Hepatocyte (in vitro differentiated cells): ENCODE measurements around the gene FAM149B1. TPM values are rescaled to one million over a fixed set of nuclear protein-coding genes. Genes with fewer than 3 reads are reported as not detected.

Experiments
- DNase-seq: peaks from one replicate; pipeline ENCODE4 v3.0.0-alpha.2; 2016; ENCODE audit warnings: low spot score
- H2AFZ ChIP-seq: fragments of 200-600 bp; sonication (generic); 2 replicates; pipeline ENCODE4 v1.6.0; 2016; ENCODE audit warnings: antibody characterized with exemption, mild to moderate bottlenecking
- H3K27ac ChIP-seq: fragments of 200-600 bp; sonication (generic); 2 replicates; pipeline ENCODE4 v1.5.1; 2016; ENCODE audit warnings: mild to moderate bottlenecking
- H3K27me3 ChIP-seq: fragments of 200-600 bp; sonication (generic); 2 replicates; pipeline ENCODE4 v1.6.1; 2016
- H3K36me3 ChIP-seq: fragments of 200-600 bp; sonication (generic); replicated peaks from 2 replicates; pipeline ENCODE4 v1.5.1; 2016; ENCODE audit warnings: low read depth; ENCODE audit not compliant: insufficient read depth
- H3K4me1 ChIP-seq: fragments of 200-600 bp; sonication (generic); 2 replicates; pipeline ENCODE4 v1.5.1; 2016; ENCODE audit warnings: mild to moderate bottlenecking, moderate library complexity; ENCODE audit not compliant: insufficient read depth
- H3K4me2 ChIP-seq: fragments of 200-600 bp; sonication (generic); 2 replicates; pipeline ENCODE4 v1.6.0; 2016
- H3K4me3 ChIP-seq: fragments of 200-600 bp; sonication (generic); 2 replicates; pipeline ENCODE4 v1.5.1; 2016; ENCODE audit warnings: mild to moderate bottlenecking
- H3K79me2 ChIP-seq: fragments of 200-600 bp; sonication (generic); 2 replicates; pipeline ENCODE4 v1.6.0; 2017; ENCODE audit warnings: mild to moderate bottlenecking
- H3K9me2 ChIP-seq: fragments of 200-600 bp; sonication (generic); replicated peaks from 2 replicates; pipeline ENCODE4 v1.6.0; 2017; ENCODE audit warnings: mild to moderate bottlenecking; ENCODE audit not compliant: insufficient read depth
- H3K9me3 ChIP-seq: fragments of 200-600 bp; sonication (generic); 2 replicates; pipeline ENCODE4 v1.5.1; 2016; ENCODE audit warnings: low read depth, mild to moderate bottlenecking
- H4K20me1 ChIP-seq: fragments of 200-600 bp; sonication (generic); 2 replicates; pipeline ENCODE4 v1.6.0; 2016; ENCODE audit warnings: mild to moderate bottlenecking; ENCODE audit not compliant: insufficient read depth, poor library complexity, severe bottlenecking
- EZH2 ChIP-seq: fragments of 200-600 bp; sonication (generic); IDR thresholded peaks from 2 replicates; pipeline ENCODE4 v1.6.1; 2016; ENCODE audit warnings: antibody characterized with exemption, mild to moderate bottlenecking, borderline replicate concordance
- EZH2phosphoT487 ChIP-seq: fragments of 200-600 bp; sonication (generic); IDR thresholded peaks from one replicate; pipeline ENCODE4 v1.6.1; 2018; ENCODE audit warnings: antibody characterized with exemption, mild to moderate bottlenecking, low read depth, moderate library complexity; ENCODE audit not compliant: unreplicated experiment, severe bottlenecking
- WGBS: methylation state at CpG from one replicate; pipeline ENCODE4 v1.1.6; 2016; ENCODE audit warnings: low lambda C conversion rate; ENCODE audit errors: missing lambda C conversion rate; 5-methylcytosine and 5-hydroxymethylcytosine counted together
- polyA plus RNA-seq: library from polyadenylated mRNA; unstranded; fragments of >200 nt; fragmentation: Nextera tagmentation; extraction: Ambion mirVana; gene quantifications from 2 replicates; pipeline ENCODE4 v1.2.1, GENCODE V29; 2016
- total RNA-seq: library from RNA; depleted of rRNA; stranded (reverse); fragments of >200 nt; gene quantifications from 2 replicates; pipeline ENCODE4 v1.2.3, GENCODE V29; 2014
- TF ChIP-seq, protein P1 (sequence below): fragments of 200-600 bp; sonication (generic); IDR thresholded peaks from 2 replicates; pipeline ENCODE4 v1.5.1; 2016; ENCODE audit warnings: antibody characterized with exemption, mild to moderate bottlenecking; ENCODE audit not compliant: poor library complexity

Gene FAM149B1
- total and polyA plus RNA-seq, 2 experiments from 2014 or later = 9.8 to 22.7 TPM

DNA sequence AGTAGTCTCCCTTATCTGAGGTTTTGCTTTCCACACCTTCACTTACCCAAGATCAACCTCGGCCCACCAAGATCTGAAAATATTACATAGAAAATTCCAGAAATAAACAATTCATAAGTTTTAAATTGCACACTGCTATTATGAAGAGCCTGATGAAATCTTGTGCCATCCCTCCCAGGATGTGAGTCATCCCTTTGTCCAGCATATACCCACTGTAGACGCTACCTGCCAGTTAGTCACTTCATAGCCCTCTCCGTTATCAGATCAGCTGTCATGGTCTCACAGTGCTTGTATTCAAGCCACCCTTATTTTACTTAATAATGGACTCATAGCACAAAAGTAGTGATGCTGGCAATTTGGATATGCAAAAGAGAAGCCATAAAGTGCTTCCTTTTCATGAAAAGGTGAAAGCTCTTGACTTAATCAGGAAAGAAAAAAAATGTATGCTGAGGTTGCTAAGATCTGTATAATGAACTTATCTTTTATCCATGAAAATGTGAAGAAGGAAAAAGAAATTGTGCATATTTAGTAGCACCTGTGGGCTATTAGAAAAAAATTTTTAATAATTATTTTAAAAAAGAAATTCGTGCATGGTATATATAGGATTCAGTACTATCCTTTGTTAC lies 94.3 kb downstream of the FAM149B1 start:
- H3K4me2 ChIP-seq = no peak overlapping the region
- no peaks in the 10 kb centered on the region for H3K27me3 ChIP-seq
- H3K9me2 ChIP-seq = no peaks in the 10 kb centered on the region
- no peak overlapping the region for H3K27ac ChIP-seq
- H3K4me3 ChIP-seq = no peak overlapping the region
- WGBS = 76% methylated on average over 4 of the region's 4 CpGs
- no peaks in the 10 kb centered on the region for H3K79me2 ChIP-seq
- TF ChIP-seq, protein P1, sequence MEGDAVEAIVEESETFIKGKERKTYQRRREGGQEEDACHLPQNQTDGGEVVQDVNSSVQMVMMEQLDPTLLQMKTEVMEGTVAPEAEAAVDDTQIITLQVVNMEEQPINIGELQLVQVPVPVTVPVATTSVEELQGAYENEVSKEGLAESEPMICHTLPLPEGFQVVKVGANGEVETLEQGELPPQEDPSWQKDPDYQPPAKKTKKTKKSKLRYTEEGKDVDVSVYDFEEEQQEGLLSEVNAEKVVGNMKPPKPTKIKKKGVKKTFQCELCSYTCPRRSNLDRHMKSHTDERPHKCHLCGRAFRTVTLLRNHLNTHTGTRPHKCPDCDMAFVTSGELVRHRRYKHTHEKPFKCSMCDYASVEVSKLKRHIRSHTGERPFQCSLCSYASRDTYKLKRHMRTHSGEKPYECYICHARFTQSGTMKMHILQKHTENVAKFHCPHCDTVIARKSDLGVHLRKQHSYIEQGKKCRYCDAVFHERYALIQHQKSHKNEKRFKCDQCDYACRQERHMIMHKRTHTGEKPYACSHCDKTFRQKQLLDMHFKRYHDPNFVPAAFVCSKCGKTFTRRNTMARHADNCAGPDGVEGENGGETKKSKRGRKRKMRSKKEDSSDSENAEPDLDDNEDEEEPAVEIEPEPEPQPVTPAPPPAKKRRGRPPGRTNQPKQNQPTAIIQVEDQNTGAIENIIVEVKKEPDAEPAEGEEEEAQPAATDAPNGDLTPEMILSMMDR = no peak
- no peak for TF ChIP-seq EZH2
- TF ChIP-seq EZH2phosphoT487 = no peak
- no peaks in the 10 kb centered on the region for H3K9me3 ChIP-seq
- DNase-seq = no peak
- H2AFZ ChIP-seq = no peak overlapping the region
- H4K20me1 ChIP-seq = no peaks in the 10 kb centered on the region
- no peaks in the 10 kb centered on the region for H3K36me3 ChIP-seq
- no peaks in the 10 kb centered on the region for H3K4me1 ChIP-seq

DNA sequence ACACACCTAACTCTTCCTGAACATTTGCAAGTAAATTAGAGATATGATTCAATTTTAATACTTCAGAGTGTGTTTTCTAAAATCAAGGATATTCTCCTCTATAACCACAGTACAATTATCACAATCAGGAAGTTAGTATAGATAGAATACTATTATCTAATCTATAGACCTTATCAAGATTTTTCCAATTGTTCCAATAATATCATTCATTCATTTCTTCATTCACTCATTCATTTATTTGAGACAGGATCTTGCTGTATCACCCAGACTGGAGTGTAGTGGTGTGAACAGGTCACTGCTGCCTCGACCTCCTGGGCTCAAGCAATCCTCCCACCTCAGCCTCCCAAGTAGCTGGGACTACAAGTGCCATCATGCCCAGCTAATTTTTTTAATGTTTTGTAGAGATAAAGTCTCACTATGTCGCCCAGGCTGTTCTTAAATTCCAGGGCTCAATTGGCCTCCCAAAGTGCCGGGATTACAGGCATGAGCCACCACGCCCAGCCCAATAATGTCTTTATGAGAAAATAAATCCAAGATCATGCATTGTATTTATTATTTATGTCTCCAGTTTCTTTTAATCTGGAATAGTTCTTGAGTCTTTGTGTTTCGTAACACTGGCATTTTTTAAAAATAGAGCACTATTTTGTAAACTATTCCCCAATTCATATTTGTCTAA lies 95.1 kb downstream of the FAM149B1 start:
- WGBS = 71% methylated on average over 5 of the region's 5 CpGs
- H3K4me2 ChIP-seq = no peak overlapping the region
- TF ChIP-seq, protein P1 = no peak
- TF ChIP-seq EZH2phosphoT487 = no peak
- TF ChIP-seq EZH2 = no peak

DNA sequence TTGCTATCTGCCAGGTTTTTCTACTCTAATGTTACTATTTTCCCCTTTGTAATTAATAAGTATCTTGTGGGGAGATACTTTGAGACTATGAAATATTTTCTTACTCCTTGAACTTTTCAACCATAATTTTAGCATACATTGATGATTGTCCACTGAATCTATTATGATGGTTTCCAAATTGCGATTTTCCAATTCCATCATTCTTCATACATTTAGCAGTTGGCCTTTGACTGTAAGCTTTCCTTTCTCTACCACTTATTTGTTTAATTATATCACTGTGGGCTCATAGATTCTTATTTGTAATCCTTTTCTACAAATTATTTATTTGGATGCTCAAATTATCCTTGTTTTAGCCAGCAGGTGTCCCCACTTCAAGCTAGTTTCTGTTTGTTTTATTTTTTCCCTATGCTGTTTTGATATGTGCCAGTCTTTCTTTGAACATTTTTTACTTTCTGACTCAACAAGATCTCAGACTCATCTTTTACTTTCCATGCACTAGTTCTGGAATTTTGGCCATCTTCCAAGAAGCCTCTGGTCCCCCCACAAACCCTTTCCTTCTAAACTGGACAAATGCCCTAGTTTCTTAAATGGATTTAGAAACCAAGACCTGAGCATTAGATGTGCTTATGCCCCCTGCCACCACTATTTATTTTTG lies 95.9 kb downstream of the FAM149B1 start:
- TF ChIP-seq, protein P1 = peak; percentile 61
- TF ChIP-seq EZH2phosphoT487 = no peak
- Histone ChIP-seq H3K27me3 (no peaks in the 10 kb centered on the region), H3K4me2 (no peak overlapping the region), H3K36me3 (no peaks in the 10 kb centered on the region), H3K4me1 (no peaks in the 10 kb centered on the region), H4K20me1 (no peaks in the 10 kb centered on the region), H3K9me3 (no peaks in the 10 kb centered on the region), H3K9me2 (no peaks in the 10 kb centered on the region), H2AFZ (no peak overlapping the region), H3K79me2 (no peaks in the 10 kb centered on the region), H3K4me3 (no peak overlapping the region), H3K27ac (no peak overlapping the region)
- 50% methylated on average over 1 of the region's 1 CpG for WGBS
- peak; percentile 11 for DNase-seq

More for the DNA sequence above, 95.1 kb downstream of the FAM149B1 start:
- no peaks in the 10 kb centered on the region for H3K36me3 ChIP-seq
- H4K20me1 ChIP-seq = no peaks in the 10 kb centered on the region
- no peak overlapping the region for H3K4me3 ChIP-seq
- H3K4me1 ChIP-seq = no peaks in the 10 kb centered on the region
- DNase-seq = no peak
- no peak overlapping the region for H3K27ac ChIP-seq
- H2AFZ ChIP-seq = no peak overlapping the region
- H3K79me2 ChIP-seq = no peaks in the 10 kb centered on the region
- no peaks in the 10 kb centered on the region for H3K27me3 ChIP-seq
- H3K9me2 ChIP-seq = no peaks in the 10 kb centered on the region
- no peaks in the 10 kb centered on the region for H3K9me3 ChIP-seq
